GM18858 (cell line): ENCODE results near the gene ASXL3.

Experiments
- ATAC-seq: cut with Tn5 transposase; IDR thresholded peaks from one replicate; pipeline ENCODE4 v1.9.1; 2021; ENCODE audit not compliant: unreplicated experiment

Gene ASXL3

DNA sequence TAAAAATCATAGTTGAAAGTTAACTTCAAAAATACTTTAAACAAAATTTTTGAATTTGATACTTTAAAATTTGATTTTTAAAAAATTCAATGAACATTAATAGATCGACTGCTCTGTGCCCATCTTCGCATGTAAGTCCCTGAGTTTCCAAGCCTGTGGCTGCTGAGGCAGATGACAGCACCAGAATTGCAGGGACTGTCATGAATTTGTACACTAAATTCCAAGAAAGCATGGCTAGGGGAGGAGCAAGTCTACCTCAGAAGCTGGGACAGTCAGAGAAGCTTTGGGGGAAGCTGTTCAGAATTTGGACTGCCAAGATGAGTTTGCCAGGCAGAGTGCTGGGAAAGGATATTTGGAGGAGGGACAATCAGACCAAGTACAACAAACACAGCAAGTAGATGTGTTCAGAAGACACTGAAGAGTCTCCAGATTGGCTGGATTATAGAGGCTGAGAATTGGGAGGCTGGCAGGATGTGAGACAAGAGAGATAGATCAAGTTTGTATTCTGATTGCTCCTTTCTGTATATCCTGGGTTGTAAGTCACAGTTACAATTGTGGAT is 79.0 kb downstream of the ASXL3 start:
- no peak for ATAC-seq

DNA sequence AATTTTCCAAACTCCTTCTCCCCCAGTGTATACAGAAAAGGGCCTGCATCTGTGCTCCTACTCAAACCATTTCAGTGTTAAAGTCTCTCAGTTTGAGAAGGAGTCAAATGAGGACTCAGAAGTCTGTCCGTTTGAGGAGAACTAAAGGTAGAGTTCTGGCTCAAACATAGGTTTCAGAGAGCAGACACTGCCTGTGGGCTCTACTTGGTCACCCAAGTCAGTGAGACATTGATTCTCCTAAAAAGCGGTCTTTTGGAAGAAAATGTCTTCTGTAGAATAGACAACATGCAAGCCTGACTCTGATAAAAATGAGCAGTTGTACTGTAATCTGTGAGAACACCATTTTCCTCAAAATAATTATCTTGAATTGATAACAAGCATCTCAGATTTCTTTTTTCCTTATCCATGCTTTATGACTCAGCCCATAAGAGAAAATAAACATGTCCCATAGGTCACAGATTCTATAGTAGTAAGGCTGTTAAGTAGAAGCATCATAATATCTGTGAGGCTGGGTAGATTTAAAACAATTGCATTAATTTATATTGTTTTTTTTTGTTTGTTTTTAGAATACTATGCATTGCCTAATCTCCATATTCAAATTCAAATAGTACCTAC is 82.8 kb downstream of the ASXL3 start:
- no peak for ATAC-seq

DNA sequence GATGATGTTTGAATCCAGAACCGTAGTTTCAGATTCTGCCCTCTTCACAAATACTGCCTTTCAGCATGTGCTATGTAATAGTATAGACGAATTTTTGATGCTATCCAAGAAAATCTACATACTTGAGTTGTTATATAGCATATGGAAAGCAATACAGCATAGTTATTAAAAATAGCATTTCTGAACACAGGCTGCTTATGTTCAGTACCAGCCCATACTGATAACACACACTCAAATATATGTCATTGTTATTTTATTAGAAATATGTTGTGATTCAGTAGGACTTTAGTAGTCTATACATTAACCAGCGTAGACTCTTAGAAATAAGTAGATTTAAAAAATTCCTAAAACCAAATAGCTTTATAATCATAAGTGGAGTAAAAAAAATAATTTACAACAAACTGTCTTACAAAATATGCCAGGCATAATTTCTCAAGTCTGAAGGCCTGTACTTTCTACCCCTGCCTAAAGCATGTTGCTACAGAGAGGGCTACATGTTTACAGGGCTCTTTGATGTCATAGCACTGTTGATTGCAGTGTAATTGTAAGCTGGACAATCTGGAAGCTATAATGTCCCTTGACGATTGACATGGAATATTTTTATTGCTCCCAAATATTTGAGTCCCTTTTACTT is 86.3 kb downstream of the ASXL3 start:
- ATAC-seq: no peak

DNA sequence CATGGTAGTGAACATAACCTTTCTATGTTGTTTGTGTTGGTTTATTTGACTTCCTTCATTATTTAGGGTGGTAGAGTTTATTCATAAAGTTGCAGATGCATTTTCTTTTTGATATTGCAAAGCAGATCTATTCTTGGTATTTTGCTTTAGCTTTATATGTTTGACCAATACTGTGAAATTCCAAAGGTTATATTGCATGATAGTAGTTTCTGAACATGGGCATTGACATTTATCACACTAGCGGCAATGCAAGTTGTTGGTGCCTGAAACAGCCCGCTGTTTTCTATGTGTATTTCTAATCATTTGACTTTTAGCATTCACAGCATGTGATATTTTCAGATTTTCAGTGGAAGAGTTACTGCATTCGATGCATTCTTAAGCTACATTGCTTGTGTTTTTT is 87.2 kb downstream of the ASXL3 start:
- no peak for ATAC-seq

DNA sequence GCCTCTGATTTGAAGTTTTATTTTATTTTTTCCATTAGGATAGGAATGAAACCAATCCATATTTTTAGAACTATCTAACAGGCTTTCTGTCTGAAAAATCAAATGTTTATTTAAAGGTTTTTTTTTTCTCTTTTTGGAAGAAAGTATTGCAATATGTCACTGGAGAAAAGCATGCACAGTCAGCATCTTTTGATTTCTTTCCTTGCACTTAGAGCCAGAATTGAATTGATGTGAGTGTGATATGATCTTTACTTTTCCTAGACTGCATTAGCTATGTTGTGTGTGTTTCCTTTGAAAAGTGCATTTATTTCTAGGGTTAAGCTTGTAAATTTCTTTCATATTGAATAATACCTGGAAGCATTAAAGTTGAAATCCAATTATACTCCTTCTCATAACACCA is 87.6 kb downstream of the ASXL3 start:
- ATAC-seq: no peak

DNA sequence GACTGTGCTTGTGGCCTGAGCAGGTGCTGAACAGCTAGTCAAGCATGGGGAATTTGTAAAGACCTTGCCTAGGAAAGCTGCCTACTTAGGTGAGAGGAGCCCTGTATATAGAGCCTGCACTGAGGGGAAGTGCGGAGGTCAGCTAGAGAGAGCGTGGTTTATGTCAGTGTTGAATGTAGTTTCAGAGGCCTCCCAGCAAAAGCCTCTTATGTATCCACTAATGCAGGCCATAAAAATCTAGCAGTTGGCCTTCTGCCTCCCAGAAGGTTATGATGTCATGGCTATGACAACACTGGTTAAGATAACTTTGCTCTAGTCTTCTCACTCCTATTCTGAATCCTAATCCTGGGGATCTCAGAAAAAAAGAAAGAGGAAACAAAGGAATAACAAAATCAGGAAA is 88.9 kb downstream of the ASXL3 start:
- no peak for ATAC-seq

DNA sequence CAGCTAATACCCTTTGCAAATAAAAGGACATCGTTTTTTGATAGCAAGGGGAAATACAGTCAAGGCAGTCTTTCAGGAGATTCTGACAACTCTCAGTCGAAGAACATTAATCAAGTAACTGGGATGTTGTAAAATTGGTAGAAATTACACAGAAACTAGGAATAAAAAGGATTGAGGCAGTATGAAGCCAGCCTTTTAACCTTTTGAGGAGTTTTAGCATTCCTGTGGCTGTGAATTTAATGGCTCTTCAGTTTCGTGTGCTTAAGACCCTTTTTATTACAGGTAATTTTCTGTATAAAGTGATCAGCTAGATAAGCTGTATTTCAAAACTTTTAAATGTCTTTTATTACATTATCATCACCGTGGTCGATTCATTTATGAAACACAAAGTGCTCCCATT is 91.6 kb downstream of the ASXL3 start:
- no peak for ATAC-seq

DNA sequence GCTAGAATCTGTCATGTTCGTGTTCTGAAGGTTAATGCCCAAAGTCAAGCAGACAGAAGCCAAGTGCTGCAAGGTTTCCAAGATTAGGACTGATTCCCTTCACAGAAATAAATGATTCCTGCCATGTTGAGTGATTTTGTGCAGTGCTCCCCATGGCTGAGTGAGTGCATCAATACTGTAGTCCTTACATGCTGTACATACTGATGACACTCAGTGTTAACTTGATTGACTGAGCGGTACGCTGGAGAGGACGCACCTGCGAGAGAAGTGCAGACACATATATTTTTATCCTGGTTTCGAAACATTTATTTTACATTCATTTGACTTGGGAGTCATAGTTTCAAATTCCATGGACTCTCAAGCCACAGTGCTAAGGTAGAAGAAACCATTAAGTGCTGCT is 92.0 kb downstream of the ASXL3 start:
- no peak for ATAC-seq

DNA sequence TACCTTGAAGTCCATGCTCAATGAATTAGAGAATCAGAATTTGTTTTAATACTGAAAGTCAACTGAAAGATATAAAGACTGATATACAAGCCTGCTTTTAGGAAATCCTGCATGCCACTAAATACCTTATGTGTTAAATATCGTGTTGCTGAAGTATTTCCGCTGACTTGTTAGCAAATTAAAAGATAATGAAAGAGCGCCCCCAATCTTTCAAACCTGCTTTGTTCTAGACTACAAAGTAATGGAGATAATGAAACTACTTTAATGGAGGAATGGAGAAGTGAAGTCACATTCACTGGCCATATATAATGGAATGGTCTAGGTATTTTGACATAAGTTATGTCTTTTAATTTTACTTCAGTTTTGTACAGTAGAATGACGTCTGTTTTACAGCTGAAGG is 95.7 kb downstream of the ASXL3 start:
- no peak for ATAC-seq

DNA sequence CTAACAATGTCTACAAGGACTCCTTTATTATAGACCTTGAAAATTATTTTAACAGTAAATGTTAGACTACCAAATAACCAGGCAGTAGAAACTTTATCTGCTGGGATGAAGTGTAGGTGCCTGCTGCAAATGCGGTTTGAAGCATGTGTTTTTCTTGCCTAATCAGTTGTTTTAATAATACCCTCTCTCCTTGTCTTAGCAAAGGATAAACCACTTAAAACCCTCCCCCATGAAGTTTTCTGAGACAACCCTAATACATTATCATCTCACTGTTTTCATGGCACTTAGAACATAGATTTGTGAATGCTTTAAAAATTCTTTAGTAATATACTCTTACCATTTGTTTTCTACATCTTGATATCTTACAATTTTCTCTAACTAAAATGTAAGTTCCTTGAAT is 98.6 kb downstream of the ASXL3 start:
- ATAC-seq: no peak

DNA sequence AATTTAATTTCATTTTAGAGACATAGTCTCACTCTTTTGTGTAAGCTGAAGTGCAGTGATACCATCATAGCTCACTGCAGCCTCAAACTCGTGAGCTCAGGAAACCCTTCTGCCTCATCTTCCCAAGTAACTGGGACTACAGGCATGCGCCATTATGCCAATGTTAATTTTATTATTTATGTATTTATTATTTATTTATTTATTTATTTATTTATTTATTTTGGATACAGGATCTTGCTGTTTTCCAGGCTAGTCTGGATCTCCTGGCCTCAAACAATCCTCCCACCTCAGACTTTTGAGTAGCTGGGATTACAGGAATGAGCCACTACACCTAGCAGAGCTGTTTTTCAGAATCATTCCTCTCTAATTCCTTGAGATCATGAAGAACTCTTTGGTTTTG is 99.9 kb downstream of the ASXL3 start:
- ATAC-seq: no peak

DNA sequence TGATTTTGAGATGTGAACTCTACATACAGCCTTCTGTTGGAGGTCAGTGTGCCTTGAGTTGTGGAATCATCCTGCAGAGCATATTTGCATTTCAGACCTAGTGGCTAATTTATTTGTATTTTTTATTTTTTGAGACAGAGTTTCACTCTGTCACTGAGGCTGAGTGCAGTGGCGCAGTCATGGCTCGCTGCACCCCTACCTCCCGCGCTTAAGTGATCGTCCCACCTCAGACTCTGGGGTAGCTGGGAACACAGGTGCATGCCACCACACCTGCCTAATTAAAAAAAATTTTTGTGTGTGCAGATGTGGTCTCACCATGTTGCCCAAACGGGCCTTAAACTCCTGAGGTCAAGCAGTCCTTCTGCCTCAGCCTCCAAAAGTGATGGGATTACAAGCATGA is 104.4 kb downstream of the ASXL3 start:
- no peak for ATAC-seq

DNA sequence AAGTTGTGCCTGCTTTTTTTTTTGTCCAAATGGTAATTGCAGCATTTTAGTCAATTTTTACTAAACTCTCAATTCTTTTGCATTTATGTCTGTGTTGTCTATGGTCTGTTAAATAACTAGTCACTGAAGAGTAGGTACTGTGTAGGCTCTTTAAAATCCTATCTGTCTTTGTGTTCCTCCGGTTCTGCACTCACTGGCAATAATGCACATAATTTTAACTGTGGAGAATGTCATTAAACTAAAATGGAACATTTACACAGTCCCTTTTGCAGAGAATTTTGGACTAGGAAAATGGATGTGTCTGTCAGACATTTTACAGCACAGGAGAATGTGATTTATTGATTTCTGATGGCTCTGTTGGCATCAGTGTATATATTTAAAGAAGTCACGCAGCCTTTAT is 116.6 kb downstream of the ASXL3 start:
- ATAC-seq: no peak

DNA sequence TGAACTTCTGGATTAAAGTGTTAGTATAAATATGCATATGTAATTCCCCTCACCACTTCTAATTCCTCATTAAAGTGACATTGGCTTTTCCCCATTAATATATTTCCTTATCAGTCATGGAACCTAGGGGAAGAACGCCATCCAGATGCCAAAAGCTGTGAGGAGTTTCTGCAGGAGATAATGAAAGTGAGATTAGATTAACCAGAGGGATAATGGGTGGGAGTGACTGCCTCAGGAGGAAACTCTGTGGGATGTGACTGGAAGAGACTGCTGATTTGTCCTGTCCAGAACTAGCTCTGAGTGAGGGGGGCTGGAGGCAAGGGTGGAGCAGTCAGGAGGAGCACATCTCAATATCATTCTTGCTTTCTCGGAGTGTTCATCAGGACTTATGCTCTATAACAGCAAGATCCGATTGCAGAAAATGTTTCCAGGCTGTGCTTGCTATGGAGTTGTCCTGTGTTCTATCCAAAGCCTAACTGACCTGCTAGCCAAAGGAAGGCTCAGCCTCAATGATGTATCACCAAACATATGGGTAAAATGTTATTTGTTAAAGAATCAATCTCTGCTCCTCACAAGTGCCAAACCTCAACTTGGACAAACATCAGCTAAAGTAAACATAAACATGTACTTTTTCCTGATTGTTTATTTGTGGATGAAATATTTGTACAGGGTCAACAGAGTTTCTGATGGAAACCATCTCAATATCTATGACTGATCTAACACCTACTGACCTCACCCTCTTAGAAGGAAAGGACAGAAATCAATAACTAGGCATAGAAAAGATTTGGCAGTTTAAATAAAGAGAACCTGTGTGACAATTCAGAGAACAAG is 118.5 kb downstream of the ASXL3 start:
- no peak for ATAC-seq

DNA sequence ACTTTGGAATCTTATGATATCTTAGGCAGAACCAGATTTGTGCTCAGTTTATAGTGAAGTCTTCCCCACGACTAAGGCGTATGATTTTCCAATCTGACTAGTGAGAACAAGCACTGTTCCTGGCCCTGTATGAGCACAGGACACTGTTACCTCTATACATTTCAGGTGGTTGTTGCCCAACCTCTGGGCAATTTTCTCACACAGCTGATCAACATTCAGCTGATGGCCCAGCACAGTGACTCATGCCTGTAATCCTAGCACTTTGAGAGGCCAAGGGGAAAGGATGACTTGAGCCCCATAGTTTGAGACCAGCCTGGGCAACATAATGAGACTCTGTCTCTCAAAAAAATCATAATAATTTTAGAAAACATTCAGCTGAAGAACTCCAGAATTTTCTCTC is 119.5 kb downstream of the ASXL3 start:
- ATAC-seq: no peak

DNA sequence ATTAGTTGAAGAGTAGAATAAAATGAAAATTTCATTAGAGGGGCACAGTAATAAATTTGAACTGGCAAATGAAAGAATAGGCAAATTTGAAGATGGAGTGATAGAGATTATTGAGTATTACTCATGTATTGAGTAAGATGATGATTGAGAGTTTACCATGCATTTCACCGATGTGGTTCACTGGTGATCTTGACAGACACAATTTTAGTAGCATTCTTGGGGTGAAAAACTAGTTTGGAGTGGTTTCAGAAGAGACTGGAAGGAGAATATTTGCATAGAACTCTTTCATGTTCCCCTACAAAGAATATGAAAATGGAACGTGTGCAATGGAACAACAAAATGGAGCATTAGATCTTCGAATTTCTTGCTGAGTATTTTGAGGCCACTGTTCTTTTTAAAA is 121.4 kb downstream of the ASXL3 start:
- peak; percentile 58 for ATAC-seq

DNA sequence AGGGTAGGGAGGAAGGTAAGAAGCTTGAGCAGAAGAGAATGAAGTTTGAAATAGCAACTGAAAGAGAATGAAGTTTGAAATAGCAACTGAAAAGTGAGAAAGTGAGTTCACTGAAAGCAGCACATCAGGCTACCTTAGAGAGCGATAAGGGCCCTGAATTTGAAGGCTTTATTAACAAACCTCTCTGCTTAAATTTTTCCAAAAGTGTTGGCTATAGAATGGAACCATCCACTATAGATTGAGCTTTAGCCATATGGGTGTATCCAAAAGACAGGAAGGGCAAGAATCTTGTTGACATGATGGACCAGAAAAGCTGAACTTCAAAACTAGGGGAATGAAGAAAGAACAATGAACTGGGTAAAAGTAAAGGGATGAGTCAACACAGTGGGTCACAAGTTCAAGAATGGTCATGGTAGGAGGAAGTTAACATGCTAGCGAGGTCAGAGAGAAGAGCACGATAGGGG is 122.5 kb downstream of the ASXL3 start:
- ATAC-seq: peak; percentile 62

DNA sequence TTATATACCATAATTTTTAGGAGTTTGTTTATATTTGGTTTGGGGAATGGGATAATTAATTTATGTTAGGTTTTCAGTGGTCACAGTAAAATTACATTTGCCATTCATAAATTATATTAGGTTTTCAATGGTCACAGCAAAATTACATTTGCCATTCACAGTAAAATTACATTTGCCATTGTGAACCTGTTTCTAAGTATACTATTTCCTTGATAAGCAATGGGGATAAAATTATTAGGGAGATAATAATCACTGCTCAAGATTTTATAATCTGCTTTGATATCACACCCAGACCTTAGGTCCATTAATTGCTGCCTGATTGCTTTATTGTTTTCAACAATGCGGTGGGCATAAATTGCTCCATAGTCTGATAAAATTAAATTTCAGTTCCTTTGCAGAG is 124.6 kb downstream of the ASXL3 start:
- no peak for ATAC-seq

DNA sequence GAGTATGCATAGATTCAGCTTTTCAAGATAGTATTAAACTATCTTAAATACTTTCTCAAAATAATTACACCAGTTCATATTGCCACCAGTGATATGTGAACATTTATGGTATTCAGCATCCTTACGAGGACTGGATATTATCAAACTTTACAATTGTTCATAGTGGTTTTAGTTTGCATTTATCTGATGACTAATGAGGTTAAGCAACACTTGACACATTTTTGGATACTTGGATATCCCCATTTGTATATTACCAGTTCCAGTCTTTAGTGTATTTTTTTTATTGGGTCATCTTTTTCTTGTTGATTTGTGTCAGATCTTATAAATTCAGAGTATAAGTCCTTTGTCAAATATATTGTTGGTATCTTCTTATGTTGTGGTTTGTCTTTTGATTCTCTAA is 128.4 kb downstream of the ASXL3 start:
- no peak for ATAC-seq

DNA sequence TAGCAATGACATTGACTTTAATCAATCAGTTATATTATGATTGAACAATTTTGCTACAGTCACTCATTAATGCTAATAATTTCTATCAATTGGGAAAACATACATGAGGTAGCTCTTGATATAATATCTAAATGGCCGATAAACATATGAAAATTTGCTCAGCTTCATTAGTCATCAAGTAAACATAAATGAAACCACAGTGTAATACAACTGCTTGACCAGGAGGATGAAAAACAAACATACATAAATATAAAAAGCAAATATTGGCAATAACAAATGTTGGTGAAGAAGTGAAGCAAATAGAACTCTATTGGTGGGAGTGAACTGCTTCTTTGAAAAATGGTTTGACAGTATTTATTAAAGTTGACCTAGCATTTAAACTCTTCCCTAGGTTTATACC is 130.9 kb downstream of the ASXL3 start:
- no peak for ATAC-seq

DNA sequence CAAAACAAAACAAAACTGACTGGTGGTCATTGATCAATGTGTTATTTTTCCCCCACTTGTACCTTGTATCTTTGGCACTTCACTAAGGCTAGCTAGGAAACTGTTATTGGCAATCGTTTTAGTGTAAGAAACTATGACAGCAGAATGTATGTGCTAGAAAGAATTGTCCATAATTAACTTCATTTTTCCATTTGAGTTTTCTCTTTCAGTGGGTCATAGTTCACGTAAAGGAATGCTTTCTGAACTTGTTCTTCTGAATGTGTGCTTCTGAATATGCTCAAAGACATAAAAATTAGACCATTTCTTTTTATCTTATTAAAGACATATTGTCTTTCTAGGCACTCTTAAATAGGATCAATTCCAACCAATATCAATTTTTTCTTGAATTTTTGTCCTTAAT is 132.2 kb downstream of the ASXL3 start:
- no peak for ATAC-seq

DNA sequence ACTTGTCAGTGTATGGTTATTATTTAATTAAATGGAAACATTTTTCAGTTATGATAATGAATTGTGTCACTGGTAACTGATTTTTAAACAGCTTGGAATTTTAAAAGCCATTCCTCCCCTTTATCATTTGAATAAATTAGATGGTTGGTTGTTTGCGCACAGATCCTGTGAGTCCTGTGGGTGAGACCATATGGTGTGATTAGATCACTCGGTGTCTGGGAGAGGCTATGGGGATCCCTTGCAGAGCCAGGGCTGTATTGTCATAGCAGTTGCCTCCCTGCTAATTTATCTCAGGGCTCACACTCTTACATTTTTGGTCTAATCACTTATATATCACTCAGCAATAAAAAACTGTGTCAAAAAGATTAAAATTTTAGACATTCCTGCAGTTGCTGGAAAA is 133.5 kb downstream of the ASXL3 start:
- no peak for ATAC-seq
